Activated CD4-positive, alpha-beta T cell treated with anti-CD3 and anti-CD28 coated beads, Interleukin-2, Interleukin-4, amounts not matched to agents 100 ng/mL and 50 ng/mL, durations not matched to agents 16 hours and 8 hours (primary cell): Measurements from ENCODE around the gene CD81.
"Not testable (repeated sequence)": the region's sequence is repeated elsewhere in the genome, so short reads cannot be mapped to it uniquely, and the experiment has no call there.

Experiments
- DNase-seq: peaks from one replicate; pipeline ENCODE4 v3.0.0-alpha.2; 2020; ENCODE audit warnings: low spot score

Gene CD81

DNA sequence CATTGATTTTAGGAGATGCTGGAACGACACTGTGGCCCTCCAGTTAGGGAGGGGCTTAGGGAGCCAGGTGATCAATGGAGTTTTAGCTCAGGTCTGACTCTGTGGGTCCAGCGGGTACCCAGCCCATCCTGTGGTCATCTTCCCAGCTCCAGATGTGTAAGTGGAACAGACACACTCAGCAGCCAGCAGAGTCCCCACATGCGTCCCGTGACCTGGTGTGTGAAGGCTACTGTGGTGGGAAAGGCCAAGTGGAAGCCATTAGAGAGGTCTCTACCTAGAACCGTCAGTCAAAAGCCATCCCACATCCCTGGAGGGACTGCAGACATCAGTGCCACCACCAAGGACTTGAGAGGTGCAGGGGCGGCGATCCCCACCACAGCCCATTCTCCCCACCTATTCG is 19.9 kb upstream of the CD81 start:
- DNase-seq, result no peak

DNA sequence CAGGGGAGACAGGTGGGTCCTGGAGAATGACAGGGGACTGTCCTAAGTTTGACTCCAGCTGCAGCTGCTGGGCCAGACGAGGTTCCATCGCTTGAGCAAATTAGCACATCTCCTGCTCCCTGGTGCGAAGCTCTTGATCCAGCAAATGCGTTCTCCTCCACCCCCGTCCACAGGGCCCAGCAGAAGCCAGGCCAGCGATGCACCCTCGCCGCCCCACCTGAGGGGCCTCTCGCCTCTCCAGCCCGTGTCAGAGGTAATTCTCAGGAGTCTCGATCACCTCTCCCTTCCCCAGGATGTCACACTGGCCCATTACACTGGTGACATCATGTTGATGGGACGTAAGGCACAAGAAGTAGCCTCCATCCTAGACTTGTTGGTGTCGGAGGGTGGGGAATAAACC is 19.5 kb upstream of the CD81 start:
- DNase-seq, result not testable (repeated sequence)

DNA sequence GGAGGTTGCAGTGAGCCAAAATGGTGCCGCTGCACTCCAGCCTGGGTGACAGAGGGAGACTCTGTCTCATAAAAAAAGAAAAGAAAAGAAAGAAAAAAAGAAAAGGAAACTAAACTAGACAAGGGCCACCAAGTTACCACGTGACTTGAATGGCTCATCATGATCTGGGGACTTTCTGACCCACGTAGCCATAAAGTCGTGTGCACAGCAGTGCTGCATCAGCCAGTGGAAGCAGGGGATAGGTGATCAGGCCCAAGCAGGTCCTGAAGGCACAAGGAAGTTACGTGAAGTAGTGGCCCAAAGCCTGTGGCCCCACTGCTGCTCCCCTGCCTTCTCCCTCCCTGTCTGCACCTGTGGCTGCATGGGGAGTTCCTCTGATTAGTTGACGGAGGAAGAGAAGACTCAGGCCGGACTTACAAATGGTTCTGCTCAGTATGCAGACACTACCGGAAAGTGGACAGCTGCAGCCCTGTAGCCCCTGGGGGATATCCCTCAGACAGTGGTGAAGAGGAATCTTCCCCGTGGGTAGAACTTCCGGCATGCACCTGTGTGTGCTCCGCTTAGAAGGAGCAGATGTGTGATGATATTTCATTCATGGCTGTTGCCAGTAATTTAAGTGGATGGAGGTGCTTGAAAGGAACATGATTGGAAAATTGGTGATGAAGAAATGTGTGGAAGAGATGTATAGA is 18.2 kb upstream of the CD81 start:
- DNase-seq, result no peak

DNA sequence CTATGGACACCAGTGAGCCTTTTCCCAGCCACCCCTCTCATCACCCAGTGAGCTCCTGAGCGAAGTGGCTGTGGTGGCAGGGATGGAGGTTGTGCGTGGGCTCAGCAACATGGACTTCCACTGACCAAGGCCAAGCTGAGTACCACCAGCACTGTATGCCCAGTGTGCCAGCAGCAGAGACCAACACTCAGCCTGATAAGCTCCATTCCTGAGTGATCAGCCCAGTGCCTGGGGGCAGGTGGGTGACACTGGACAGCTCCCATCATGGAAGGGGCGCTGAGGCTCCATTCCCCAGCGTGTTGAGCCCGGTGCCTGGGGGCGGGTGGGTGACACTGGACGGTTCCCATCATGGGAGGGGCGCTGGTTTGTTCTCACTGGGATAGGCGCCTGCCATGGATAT is 17.6 kb upstream of the CD81 start:
- DNase-seq, result no peak

DNA sequence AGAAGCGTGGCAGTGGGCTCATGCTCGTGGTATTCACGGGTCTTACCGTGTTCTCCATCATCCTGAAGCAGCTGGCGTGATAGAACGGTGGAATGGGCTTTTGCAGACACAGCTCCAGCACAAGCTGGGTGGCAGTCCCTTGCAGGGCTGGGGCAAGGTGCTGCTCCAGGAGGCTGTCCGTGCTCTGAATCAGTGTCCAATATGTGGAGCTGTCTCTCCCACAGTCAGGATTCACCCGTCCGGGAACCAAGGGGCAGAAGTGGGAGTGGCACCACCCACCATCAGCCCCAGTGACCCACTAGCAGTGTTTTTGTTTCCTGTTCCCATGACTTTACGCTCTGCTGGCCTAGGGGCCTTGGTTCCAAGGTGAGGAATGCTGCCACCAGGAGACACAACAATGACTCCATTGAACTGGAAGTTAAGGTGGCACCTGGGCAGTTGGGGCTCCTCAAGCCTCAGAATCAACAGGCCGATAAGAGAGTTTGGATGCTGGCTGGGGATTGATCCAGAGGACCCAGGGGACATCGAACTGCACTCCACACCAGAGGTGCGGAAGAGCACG is 16.9 kb upstream of the CD81 start:
- DNase-seq, result no peak

DNA sequence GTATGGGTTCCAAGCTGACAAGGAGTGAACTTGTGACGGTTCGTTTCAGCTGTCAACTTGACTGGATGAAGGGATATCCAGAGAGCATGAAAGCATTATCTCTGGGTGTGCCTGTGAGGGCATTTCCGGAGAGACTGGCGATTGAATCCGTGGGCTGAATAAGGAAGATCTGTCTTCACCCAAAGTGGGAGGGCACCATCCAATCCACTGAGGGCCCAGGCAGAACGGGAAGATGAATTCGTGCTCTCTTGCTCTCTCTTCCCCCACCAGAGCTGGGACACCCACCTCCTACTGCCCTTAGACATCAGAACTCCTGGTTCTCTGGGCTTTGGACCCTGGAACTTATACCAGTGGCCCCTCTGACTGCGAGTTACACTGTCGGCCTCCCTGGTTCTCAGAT is 15.5 kb upstream of the CD81 start:
- no peak for DNase-seq

DNA sequence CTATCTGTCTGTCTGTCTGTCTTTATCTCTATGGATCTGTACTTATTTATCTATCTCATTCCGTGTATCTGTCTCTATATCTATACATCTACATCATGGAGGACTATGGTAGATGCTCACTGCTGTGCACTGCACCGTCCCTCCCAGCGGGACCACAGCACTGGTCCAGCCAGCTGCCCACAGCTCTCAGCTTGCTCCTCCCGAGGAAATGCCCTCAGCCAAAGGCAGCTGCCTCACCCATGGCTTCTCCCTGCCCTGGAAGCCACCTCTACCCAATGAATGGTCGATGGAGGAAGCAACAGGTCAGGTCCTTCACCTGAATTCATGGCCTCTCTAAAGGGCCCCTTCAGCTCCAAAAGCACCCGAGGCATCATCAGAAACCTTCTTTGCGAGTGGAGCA is 14.7 kb upstream of the CD81 start:
- DNase-seq, result no peak

DNA sequence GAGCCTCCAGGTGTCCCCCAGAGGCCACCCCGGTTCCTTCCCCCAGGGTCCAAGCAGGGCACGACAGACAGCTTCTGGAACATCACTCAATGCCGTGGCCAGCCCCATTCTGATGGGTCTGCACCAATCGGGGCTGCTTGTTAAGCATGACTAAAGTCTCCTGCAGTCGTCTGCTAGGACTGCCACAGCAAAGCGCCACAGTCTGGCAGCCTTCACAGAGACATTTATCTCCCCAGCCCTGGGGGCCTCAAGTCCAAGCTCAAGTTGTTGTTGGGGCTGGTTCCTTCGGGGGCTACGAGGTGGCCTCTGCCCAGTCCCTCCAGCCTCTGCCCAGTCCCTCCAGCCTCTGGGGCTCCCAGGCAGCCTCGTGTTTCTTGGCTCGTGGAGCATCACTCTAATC is 14.0 kb upstream of the CD81 start:
- DNase-seq, result no peak

DNA sequence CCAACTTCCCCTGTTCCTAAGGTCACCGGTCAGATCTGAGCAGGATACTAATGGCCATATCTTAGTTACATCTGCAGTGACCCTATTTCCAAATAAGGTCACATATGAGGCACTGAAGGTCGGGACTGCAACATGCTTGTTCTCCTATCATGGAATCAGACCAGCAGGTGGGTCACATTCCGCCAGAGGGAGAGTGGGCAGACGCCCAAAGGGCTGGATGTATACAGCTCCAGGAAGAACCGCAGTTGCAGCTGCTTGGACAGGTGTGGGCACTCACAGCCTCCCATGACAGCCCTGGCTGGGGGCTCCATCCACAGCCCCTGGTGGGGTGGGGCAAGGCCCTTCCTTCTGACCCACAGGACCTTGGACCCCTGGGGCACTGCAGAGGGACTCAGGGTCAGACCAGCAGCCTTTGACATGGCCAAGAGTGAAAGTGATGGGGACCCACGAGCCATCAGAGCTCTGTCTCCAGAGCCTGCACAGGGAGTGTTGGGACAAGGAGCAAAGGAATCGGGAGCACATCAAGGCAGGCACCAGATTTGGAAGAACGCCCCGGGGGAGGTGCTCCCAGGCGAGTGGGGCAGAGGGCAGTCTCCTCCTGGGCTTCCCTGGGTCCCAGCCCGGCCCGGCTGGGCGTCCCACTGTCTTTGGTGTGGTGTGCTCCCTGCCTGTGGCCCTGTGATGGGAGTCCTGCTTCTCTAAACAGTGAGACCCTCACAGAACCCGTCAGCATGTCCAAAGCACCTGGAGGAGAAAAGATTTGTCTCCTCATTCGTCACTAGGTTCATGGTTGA is 13.3 kb upstream of the CD81 start:
- DNase-seq, result no peak

DNA sequence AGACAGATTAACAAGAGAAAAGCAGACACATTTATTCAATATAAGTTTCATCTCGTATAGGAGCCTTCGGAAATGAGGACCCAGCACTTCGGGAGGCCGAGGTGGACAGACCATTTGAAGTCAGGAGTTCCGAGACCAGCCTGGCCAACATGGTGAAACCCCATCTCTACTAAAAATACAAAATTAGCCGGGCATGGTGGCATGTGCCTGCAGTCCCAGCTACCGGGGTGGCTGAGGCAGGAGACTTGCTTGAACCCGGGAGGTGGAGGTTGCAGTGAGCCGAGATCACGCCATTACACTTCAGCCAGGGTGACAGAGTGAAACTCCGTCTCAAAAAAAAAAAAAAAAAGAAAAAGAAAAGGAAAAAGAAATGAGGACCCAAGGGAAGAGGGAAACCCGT is 12.7 kb upstream of the CD81 start:
- not testable (repeated sequence) for DNase-seq

DNA sequence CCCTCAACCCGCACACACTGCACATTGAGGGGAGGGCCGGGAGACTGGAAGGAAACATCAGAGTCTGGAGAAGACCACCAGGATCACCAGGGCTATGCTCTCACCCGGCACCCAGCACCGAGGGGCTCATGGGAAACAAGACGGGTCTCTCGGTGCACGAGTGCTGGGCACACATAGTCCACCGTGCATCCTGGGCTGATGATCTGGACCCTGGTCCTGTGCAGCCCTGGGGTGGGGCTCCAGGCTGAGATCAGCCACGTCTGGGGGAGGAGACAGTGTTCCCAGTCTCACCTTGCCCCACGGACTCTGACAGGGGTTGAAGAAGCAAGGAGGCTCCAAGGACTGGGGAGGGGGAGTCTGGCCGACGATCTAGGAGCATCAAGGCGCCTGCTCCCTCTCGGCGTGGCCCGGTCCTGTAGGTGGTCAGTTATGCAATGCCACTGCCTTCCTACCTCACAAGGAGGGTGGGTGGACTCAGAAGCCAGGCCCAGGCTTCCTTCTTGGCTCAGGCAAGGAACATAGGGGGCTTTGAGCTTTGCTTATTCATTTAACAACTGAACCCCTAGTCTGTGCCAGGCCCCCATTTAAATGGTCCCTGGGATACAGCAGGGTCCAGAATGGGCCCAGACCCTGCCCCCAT is 11.4 kb upstream of the CD81 start:
- DNase-seq, result no peak

DNA sequence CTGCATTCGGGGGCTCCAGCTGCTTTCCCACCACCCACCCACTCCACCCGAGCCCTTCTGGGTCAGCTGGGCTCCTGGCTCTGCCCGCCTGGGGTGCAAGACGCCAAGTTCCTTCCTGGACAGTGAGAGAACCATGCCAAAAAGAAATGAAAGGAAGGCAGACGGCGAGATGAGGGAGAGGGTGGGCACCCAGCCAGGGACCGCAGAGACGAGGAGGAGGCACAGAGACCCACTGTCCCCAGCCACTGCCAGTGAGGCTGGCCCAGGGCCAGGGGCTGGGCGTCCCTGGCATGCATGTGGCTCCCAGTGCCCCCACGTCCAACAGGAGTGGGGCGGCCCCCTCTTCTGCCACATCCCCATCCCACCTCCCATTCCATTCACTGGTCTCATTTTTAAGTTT is 10.8 kb upstream of the CD81 start:
- DNase-seq, result no peak

DNA sequence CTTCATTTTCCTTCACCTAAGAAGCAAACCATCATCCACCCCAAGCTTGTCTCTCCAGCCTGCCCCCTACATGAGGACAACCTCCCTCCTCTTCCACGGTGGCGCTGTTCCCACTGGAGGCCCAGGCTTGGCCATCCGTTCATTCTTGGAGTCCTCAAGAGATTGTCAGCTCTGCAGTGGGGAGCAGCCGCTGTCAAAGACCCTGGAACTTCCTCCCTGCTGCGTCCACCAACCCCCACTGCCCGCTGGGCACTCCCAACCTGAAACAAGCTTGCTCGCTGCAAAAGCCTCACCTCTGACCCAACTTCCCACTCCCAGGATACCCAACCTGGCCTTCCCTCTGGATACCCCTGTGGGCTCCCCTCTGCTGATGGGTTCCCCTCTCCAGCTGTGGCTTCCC is 10.4 kb upstream of the CD81 start:
- DNase-seq, result no peak

DNA sequence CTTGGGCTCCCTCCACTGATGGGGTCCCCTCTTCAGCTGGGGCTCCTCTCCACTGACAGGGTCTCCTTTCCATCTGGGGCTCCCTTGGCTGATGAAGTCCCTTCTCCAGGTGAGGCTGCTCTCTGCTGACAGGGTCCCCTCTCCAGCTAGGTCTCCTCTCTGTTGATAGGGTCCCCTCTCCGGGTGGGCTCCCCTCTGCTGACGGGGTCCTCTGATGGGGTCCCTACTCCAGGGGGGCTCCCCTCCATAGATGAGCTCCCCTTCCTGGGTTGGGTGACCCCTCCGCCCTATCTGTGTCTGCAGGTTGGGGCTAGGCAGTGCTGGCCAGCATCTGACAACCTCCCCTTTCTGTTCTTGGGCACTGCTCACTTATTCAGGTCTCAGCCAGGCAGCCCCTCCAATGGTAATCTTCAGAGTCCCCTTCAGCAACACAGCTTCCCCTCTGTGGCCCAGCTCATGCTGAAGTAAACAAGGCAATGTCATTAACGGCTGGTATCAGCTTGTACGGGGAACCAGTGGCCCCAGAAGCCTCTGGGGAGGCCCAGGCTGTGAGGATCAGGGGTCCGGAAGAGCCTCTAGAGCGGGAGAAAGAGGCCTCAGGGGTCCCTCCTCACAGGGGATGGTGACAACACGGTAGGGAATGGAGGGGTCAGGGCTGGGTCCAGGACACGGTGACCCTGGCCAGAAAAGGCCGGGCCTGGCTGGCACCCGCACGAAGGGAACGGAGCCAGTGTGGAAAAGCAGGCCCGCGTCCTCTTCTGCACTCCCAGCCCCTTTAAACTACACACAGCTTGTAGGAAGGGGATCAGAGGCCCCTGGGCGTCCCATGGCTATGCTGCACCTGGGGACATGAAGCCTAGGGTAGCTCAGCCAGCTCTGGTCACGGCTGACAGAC is 9.6 kb upstream of the CD81 start:
- DNase-seq, result no peak

DNA sequence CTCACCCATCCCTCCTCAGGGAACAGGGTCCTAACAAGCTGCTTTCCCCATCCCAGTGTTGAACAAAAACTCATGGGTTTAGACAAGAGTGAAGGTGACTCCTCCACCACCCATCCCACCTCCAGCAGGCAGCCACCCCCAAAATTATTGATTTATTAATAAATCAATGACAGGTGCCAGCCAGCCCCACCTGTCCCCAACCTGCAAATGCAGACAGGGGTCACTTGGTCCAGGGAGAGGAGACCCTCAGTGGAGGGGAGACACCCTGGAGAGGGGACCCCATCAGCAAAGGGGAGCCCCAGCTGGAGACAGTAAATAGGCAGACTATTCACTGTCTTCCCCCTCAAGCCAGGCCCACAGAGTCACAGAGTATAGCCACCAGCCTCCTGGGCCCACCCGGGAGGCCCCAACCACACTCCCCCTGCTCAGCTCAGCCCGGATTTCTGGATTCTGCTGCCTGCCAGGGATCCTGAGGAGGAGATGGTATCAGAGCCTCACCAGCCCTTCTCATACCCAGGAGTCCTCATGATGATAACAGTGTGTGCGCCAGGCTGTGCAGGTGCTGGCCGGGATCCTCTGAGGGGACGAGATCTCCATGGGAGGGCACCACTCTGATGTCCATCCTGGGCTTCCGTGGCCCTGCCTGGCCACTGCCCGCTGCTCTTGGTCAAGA is 8.8 kb upstream of the CD81 start:
- DNase-seq, result no peak

DNA sequence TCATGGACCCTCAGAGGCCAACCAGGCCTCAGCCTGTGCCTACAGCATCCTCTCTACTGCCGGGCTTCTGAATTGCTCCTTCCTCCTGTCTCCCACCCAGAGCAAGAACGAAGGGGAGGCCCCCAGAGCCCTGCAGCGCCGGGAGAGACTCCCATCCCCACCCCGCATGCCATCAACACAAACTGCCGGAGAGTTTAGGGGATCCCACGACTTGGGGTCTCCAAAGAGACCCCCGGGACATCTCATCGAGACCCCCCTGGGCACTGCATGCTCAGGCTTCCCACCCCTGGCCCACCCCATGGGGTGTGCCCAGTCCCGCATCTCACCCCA is 8.3 kb upstream of the CD81 start:
- DNase-seq, result no peak

DNA sequence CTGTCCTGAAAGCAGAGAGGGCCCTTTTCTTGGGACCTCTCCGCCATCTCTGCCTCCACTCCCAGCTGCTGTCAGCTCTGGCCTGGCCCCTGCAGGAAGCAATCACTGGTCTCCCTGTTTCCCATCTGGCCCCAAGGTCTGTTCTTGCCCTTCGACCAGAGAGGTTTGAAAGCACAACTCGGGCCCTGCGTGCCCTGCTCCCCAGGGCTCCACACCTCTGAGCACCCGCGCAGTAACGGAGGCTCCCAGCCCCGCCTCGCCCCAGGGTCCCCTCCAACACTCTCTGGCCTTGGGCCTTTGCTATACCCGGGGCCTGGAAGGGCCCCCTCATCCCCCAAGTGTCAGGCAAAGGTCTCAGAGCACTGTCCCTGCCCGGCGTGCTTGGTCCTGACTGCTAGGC is 7.8 kb upstream of the CD81 start:
- DNase-seq, result no peak

DNA sequence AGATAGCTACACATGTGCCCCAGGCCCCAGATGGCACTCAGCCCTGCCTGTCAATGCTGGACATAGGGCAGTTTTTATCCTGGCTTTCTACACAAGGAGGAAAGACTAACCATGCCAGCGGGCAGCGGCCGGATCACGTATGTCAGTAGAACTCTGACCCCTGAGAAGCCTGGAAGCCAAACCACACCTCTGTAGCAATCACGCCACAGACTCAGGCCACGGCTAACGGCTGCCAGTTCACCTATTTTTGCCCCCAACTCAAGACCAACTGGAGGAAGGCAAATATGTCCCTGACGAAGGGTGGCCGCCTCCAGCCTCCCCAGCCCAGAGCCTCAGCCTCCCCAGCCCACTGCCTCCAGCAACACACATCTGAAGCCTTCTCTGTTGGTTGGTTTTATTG is 7.2 kb upstream of the CD81 start:
- no peak for DNase-seq

DNA sequence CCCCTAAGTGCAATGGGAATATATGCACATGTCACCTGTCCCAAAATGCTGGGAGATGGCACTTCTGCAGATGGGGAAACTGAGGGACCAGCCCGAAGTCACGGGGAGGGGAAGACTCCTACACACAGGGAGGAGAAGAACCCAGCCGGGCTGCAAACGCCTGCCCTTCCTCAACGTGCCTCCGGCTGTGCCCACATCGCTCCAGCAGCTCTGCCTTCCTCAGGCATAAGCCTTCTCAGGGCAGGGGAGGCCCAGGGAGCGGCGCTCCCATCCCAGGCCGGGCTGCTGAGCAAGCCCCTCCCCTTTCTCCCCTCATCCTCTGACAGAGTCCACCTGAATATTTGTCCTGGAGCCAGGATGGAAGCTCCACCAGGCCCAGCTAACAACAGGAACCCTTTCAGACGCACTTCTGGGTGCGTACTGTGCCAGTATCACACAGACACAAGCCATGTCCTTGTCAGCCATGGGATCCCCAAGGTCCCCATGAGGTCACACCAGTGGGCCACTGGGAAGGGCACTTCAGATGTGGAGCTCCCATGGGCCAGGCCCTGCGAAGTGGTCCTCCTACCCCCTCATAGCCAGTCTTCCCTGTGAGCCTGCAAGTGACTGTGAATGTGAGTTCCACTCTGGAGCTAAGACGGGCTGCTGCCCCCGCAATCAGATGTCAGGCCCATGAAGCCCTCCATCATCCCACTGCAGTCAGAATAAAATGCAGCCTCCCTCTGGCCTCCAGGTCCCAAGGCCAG is 2.5 kb upstream of the CD81 start:
- no peak for DNase-seq

DNA sequence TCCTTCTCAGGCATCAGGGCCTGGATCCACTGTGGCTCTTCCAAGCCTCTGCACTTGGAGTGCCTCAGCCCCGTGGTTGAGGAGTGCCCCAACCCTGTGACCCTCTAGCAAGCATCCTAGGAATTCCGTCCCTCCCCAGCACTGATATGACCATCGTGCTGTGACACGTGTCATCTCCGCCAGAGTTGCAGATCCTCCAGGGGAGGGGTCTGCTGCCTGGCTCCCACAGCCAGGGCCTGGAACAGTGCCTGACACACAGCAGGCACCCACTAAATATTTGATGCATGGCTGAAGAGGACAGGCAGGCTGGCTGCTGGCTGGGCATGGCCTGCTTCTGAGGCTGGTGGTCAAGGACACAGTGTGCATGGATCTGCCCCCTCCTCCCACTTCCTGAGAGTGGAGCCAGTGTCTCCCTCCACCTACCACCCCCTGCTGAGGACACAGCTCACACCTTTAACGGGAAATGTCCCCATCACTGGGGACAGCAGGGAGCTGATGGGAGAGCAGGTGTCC is 1.7 kb upstream of the CD81 start:
- DNase-seq, result no peak
